HG03196 (cell line): ENCODE results near the gene FOXI1.

ENCODE experiments used
- ATAC-seq: cut with Tn5 transposase; IDR thresholded peaks from one replicate; pipeline ENCODE4 v1.9.1; 2021; ENCODE audit not compliant: unreplicated experiment

Gene FOXI1

DNA sequence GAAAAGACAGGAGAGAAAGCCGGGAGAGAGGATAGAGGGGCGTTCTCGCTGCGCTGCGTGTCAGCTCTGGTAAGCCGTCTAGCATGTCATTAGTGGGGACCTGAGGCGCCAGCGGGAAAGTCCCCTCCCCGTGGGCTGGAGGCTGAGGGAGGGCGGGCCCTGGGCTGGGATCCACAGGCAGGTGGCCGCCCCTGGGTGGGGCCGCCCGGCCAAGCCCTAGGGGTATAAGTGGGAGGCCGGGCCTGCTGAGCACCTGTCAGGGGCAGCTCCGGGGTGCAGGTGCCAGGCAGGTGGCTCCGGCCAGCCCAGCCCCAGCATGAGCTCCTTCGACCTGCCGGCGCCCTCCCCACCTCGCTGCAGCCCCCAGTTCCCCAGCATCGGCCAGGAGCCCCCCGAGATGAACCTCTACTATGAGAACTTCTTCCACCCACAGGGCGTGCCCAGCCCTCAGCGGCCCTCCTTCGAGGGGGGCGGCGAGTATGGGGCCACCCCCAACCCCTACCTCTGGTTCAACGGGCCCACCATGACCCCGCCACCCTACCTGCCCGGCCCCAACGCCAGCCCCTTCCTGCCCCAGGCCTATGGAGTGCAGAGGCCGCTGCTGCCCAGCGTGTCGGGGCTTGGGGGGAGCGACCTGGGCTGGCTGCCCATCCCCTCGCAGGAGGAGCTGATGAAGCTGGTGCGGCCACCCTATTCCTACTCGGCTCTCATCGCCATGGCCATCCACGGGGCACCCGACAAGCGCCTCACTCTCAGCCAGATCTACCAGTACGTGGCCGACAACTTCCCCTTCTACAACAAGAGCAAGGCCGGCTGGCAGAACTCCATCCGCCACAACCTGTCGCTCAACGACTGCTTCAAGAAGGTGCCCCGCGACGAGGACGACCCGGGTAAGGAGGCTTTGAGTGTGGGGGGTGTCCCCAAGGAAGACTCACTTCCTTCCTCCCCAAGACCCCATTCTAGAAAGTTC, at the start of gene FOXI1:
FOXI1 (plus strand) TSS at position 256 of the 970 bp plus-strand sequence; CDS start at position 317, 61 bp downstream.
- no peak for ATAC-seq

DNA sequence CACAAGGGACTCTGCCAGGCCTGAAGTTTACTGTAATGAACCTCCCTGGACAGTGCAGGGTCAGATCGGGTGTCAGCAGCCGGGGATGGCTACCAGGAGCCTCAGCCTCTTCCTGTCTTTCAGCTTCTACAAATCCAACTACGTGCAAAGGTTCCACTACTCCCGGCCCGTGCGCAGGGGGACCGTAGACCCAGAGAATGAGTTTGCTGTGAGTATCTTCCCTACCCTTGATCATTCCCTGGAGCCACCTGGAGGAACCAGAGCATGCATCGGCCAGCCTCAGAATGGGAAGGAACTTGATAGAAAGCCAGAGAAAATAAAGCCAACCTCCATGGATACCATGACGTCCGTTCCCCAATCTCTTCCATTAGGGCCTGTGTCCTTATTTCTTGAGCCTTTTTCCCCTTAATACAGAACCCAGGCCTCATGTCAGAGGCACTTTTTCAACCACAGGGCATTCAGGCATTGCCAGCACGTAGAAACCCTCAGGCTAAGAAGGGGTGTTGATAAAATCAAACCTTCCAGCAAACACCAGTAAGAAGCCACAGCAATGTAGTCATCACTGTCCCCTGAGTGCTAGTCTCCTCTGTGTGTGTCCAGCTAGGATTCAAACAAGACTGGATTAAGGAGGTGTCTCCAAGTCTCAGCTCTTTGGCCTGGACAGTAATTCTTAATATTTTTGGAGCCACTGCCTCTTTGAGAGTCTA, 49.0 kb upstream of the FOXI1 start:
- ATAC-seq: no peak

DNA sequence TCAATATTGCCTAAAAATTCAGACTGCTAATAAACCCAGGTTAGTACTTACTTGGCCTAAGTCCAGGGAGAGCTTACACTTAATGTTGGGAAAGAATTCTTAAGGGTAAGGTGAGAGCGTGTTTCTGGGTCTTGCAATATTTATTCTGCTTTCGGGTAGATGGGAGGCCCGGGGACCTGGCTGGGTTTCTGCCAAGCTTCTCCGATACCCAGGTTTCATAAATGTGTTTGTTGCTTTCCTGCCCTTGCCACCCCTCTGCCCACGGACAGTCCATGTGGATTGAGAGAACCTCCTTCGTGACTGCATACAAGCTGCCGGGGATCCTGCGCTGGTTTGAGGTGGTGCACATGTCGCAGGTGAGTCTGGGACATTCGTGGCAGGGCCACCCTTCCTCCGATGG, 48.4 kb upstream of the FOXI1 start:
- no peak for ATAC-seq

DNA sequence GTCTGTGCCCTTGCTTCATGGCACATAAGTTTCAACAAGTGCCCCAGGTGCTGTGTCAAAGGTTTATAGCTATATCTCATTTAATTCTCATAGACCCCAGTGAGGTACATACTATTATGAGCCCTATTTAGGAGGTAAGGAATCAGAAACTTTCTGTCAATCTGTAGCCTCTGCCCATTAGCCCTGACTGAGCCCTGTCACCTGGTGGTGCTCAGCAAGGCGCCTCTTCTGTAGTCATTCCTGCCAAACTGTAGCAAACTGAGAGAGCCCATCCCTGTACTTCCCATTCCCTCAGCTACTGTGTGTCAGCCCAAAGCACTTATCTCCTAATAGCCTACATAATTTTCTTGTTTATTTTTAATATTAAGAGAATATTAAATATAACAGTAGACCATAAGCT, 46.5 kb upstream of the FOXI1 start:
- ATAC-seq: no peak

DNA sequence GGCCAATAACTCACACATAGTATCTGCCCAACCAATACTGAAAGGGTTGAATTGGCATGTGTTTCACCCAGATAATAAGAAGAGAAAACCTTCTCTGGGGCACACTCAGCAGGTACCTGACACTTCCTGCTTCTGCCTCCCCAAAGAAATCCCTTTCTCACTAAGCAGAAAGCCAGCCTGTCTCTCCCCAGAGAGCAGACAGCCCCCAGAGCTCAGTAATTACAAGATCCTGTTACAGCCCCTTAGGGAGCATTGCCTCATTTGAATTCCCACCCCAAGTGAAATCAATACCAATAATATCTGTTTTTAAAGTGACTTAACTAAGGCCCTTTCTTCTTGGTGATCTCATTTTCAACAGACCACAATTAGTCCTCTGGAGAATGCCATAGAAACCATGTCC, 38.5 kb upstream of the FOXI1 start:
- ATAC-seq: no peak

DNA sequence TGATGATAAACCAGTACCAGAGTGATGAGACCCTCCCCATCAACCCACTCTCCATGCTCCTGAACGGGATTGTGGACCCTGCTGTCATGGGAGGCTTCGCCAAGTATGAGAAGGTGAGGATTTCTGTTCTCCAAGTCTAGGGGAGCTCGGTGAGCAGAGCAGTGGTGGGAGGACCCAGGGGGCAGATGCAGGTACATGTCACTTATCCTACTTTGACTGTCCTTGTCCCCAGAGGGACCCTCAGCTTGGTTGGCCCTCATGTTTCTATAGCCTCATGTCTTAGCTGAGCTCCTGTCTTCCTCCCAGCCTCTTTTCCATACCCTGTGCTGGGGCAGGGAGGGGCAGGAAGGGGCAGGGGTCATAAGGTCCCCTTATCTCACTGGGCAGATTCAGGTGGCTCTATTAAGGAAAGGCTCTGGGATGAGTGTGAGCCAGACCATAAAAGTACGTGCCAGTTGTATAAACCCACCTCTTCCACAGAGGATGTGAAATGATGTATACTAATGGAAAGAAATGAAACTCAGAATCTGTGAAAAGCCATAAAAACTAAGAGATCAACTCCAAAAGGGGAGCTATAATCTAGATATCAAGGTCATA, 38.0 kb upstream of the FOXI1 start:
- ATAC-seq: no peak

DNA sequence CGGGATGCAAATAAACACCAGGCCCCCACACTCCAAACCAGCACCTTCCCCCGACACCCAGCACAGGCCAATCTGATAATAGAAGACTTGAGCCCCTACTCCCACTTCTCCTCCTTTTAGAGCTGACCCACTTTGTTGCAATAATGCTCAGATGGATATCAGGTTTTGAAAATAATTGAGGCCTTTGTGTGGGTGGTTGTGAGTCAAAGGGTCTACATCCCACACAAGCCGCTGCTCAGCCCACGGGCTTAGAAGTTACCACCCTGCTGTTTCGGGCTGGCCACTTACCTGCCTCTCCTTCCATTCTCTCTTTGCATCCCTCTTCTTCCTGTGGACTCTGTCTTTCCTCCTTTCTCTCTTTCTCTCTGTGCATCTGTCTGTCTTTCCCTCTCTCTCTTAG, 36.2 kb upstream of the FOXI1 start:
- no peak for ATAC-seq

DNA sequence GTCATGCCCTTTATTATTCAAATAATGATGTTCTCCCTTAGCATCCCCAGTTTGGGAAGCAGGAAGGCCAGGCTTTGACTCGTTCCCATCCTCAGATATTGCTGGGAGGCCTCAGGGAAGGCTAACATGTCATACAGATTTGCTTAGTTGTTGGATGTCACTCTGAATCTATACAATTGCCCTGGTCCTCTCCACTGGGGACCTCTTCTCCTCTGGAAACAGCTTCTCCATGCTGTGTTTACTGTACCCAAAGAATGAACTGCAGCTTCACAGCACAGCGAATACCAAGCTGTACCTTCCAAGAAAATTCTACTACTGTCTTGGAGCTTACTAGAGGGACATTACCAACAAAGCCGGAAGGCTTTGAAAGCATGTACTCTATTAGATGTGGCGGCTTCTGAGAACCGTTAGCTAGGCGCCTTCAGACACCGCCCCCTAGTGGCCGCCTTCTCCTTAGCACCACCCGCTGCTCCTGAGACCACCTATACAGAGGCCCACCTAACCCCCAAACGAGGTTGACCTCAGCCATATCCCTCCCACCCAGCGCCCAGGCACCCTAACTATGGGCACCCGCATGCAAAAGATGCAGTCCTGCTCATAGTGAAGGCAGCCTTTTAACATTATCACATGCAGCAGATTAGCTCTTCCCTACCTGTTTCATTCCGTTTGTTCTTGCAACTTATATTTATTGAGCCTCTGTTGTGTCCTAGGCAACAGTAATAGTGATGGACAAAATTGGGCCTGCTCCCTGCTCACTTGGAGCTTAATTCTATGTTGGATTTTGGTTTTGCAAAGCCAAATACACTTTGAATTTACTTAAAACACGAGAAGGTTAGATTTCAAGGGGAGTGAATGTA, 34.9 kb upstream of the FOXI1 start:
- no peak for ATAC-seq

DNA sequence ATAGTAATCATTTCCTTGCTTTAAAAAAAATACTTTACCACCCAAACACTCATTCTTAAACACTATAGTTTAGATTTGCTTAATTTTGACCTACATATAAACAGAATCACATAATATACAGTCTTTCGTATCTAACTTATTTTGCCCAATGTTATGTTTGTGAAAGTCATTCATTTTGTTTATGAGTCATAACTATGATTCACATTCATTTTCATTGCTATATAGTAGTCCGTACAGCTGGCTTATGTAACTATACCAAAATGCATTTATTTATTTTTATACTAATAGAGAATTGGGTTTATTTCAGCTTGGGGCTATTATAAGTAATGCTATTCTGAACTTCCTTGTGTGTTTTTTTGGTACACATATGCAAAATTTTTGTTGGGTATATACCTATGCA, 33.9 kb upstream of the FOXI1 start:
- no peak for ATAC-seq

DNA sequence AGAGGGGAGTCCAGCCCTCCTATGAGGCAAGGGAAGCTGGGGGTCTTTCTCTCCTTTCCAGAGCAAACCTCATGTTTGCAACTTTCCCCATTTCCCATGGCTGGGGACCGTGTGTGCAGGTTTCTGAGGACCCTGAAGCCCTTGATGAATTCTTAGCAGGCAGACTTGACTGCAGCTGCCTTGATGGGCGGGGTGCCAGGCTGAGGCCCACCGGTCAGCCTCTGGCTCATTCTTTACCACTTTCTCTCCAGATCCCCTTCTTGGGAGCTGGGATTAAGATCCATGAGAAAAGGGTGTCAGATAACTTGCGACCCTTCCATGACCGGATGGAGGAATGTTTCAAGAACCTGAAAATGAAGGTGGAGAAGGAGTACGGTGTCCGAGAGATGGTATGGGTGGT, 30.0 kb upstream of the FOXI1 start:
- ATAC-seq: no peak

DNA sequence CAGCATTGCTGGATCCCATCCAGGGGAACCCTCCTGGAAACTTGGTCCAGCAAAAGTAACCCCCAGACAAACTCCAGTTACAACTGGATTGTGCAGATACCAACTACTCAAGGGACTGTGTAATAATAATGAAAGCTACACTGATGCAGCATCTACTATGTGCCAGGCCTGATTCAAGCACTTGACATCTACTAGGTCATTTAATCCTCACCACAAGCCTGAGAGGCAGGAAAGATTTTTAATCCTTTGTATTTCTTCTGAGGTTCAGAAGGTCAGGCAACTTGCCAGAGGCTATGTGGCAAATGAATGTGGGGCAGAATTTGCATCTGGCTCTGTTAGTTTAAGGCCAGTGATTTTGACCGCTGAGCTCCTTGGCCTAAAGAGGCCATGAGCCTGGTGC, 29.5 kb upstream of the FOXI1 start:
- ATAC-seq: no peak

DNA sequence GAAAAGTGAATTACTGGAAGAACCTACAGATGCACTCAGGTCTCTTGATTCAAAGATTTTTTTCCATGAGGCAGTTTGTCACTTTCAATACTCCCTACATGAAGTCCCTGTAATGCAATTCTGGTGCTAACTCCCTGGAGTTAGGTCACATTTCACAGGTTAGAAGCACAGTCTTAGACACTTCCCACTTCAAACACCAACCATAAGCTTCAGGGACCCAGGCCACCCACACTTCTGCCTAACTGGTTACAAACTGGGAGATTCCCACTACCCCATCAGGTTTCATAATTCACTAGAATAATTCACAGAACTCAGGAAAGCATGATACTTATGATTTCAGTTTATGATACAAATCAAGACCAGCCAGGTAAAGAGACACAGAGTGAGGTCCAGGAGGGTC, 29.0 kb upstream of the FOXI1 start:
- ATAC-seq: no peak

DNA sequence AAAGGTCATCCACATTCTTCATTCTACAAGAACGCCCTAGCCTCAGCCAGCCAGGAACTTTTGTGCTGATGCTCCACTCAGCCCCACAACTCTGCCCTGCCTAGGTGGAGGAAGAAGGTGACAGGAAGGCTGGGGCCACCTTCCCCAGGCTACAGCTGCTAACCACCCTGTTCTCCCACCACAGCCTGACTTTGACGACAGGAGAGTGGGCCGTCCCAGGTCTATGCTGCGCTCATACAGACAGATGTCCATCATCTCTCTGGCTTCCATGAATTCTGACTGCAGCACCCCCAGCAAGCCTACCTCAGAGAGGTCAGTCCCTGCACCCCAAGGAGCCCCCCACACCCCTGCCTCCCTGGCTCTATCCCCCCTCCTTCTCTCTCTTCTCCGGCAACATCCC, 28.2 kb upstream of the FOXI1 start:
- no peak for ATAC-seq

DNA sequence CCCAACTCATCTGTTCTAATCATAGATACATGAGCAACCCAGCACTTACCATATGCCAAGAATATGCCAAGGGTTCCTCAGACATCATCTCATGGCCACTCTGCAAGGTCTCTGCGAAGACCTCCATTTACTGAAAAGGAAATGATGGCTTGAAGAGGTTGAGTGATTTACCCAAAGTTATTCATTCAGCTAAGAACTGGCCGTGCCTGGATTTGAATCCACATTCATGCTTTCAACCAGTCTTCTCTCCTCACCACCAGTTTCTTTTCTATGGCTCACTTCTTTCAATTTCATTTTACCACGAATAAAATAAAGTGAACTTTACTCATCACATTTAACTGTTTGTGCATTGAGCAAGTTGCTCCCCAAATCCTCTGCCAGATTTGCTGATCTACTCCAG, 27.2 kb upstream of the FOXI1 start:
- ATAC-seq: no peak

DNA sequence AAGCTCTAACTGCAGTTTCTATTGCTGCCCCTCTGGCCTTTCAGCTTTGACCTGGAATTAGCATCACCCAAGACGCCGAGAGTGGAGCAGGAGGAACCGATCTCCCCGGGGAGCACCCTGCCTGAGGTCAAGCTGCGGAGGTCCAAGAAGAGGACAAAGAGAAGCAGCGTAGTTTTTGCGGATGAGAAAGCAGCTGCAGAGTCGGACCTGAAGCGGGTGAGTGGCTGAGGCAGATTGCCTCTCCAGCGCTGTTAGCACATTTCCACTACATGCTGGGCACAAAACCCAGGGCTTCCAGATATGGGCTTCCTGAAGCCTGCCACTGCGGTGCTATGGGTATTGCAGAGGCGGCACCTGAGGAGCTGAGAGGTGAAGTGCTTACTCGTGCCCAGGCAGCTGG, 26.8 kb upstream of the FOXI1 start:
- ATAC-seq: no peak

DNA sequence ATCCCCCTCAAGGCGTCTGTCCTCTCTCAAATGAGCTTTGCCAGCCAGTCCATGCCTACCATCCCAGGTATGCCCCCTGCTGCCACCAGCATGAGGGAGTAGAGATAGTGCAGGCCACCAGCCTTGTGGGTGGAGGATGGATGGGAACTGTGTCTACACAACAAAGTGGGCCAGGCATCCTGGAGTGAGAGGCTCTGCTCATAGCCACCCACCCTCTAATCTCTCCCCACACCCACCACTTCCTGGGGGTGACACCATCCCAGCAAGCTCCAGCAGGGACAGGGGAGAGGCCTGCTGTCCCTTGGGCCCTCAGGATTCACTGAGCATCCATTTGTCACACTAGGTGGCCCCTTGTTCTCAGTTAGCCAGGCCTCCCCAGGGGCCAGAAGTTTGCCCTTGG, 25.5 kb upstream of the FOXI1 start:
- no peak for ATAC-seq

DNA sequence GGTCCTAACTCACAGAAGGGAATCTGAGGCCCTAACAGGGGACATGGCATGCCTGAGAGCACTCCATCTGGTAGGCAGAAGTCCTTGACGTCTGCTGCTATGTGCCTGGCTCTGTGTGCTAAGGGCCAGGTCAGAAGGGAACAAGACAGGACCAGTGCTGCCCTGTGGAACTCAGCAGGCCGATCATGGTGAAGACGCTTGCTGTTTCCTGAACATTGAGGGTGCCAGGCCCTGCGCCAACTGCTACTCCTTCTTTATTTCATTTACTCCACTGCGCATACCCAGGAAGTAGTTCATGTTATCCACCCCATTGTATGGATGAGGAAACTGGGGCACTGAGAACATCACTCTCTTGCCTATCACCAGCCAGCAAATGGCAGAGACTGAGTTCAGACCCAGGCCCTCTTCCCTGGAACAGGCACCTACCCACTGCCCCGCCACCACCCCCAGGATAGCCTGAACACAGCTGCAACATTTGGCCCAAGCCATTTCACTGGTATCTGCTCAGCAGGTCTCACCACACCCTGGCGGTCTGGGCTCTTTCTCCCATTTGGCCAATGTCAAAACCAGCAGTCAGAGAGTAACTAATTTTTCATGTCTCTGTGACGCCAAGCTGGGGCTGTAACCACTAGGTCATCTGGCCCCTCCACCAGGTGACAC, 24.8 kb upstream of the FOXI1 start:
- ATAC-seq: no peak

DNA sequence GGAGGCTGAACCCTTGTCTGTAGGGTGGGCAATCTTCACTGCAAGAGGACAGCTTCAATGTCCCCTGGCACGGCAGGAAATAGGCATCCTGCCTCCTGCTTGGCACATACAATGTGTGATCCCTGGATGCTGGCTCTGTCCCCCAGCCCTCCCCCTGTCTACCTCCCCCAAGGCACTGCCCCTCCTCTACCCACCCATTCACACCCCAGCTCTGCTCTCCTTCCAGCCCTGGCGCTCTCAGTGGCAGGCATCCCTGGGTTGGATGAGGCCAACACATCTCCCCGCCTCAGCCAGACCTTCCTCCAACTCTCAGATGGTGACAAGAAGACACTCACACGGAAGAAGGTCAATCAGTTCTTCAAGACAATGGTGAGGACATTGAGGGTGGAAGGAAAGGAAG, 24.1 kb upstream of the FOXI1 start:
- no peak for ATAC-seq

DNA sequence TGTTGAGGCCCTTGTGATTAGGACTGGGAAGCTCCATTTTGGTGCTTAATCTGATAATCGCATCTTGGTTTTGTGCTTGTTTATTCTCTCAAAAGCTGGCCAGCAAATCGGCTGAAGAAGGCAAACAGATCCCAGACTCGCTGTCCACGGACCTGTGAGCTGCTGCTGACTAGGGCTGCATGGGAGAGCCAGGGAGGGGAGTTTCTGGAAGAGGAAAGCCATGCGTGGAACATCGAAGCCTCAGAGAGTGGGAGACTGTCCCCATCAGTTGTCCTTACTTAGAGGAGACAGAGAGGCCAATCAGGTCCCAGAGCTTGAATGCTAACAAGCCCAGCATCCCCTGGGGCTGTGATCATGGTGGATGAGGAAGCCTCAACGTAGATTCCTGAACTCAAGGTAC, 23.0 kb upstream of the FOXI1 start:
- ATAC-seq: no peak

DNA sequence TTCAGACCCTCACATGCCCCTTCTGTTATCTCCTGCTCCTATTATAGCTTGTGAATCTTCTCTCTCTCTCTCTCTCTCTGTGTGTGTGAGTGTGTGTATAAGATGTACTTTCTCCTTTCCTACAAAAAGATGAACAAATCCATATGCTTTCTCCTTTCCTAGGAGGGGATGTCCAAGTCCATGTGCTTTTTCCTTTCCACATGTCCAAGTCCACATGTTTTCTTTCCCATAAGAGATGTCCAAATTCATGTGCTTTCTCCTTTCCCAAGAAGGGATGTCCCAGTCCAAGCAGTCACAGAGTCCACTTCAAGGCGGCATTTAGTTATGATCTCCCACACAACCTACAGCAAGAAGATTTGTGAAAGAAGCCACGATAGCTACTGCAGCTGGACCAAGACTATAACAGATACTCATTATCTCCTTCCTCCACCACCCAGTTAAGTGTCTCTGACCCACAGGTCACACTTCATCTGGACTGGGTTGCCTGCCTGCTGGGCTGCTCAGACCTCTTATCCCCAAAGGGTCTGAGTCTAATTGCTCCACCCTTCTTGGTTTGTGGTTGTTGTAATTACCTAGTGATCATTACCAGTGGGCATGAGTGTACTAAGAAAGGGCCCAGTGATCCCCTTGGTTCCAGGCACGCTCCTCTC, 18.4 kb upstream of the FOXI1 start:
- no peak for ATAC-seq
